Caco-2 (cell line): Measurements from ENCODE around the gene ADGRG4. TPM values are rescaled to one million over a fixed set of nuclear protein-coding genes. Genes with fewer than 3 reads are reported as not detected.

Experiments
- BruUV-seq: library from RNA; stranded (reverse); fragments of 400-500 nt; replicated peaks from 2 replicates; lab custom pipeline; 2021; lab: Mats Ljungman, UMichigan
- CTCF ChIA-PET: fragments of 300-600 bp; sonication (Branson Sonifier 250); formaldehyde crosslinking; loops from one replicate; lab custom pipeline; 2022; ENCODE audit warnings: antibody characterized with exemption; lab: Charles Lee
- POLR2A ChIA-PET: fragments of 300-600 bp; sonication (Branson Sonifier 250); formaldehyde crosslinking; loops from one replicate; lab custom pipeline; 2022; ENCODE audit warnings: antibody characterized with exemption; lab: Charles Lee
- DNase-seq, 2 experiments: peaks; one replicate each; pipeline versions ENCODE4 v3.0.0 to v3.0.0-alpha.2; 2020 to 2022
- H3K27me3 ChIP-seq: replicated peaks from 2 replicates; pipeline ENCODE4 v1.6.0; 2011; ENCODE audit warnings: low read length; ENCODE audit not compliant: control insufficient read depth, insufficient read depth
- H3K36me3 ChIP-seq: 2 replicates; pipeline ENCODE4 v1.5.1; 2011; ENCODE audit warnings: low read length; ENCODE audit not compliant: control insufficient read depth, insufficient read depth
- H3K4me1 ChIP-seq: fragments of 250-450 bp; sonication (Bioruptor Pico); 2 replicates; pipeline ENCODE4 v1.5.1; 2020; ENCODE audit warnings: mild to moderate bottlenecking
- H3K4me3 ChIP-seq: 2 replicates; pipeline ENCODE4 v1.5.1; 2011; ENCODE audit warnings: low read depth, mild to moderate bottlenecking, control low read depth, low read length
- H3K9me3 ChIP-seq: fragments of 250-450 bp; sonication (Bioruptor Pico); 2 replicates; pipeline ENCODE4 v1.5.1; 2020; ENCODE audit warnings: mild to moderate bottlenecking, moderate library complexity
- H3K27ac Mint-ChIP-seq: one replicate; pipeline ENCODE4 v1.8.0; 2022; ENCODE audit warnings: mixed read lengths; ENCODE audit not compliant: unreplicated experiment
- H3K27me3 Mint-ChIP-seq: one replicate; pipeline ENCODE4 v1.8.0; 2022; ENCODE audit warnings: mixed read lengths; ENCODE audit not compliant: insufficient read depth, unreplicated experiment
- H3K36me3 Mint-ChIP-seq: one replicate; pipeline ENCODE4 v1.8.0; 2022; ENCODE audit warnings: mild to moderate bottlenecking, mixed read lengths; ENCODE audit not compliant: insufficient read depth, unreplicated experiment
- H3K4me1 Mint-ChIP-seq: one replicate; pipeline ENCODE4 v1.8.0; 2022; ENCODE audit warnings: low read depth, mixed read lengths; ENCODE audit not compliant: unreplicated experiment
- H3K4me3 Mint-ChIP-seq: one replicate; pipeline ENCODE4 v1.8.0; 2022; ENCODE audit warnings: mild to moderate bottlenecking, moderate library complexity, mixed read lengths; ENCODE audit not compliant: unreplicated experiment
- H3K9me3 Mint-ChIP-seq: one replicate; pipeline ENCODE4 v1.8.0; 2022; ENCODE audit warnings: mixed read lengths; ENCODE audit not compliant: unreplicated experiment
- intact Hi-C: fragments of 100-400 bp; cut with micrococcal nuclease; formaldehyde crosslinking; loops from one replicate; pipeline ENCODE4 v1.10.0; 2022; ENCODE audit not compliant: unreplicated experiment
- total RNA-seq: library from RNA; stranded (reverse); gene quantifications from 2 replicates; pipeline ENCODE4 v1.2.3, GENCODE V29; 2022
- TF ChIP-seq, protein P1 (sequence below), 2 experiments: fragments of 200-600 bp in 1 of 2; IDR thresholded peaks; 1 replicate in 1 of 2; 2 replicates in 1 of 2; pipeline versions ENCODE4 v1.5.1 to v1.8.0; 2011 to 2022; ENCODE audit warnings: antibody characterized with exemption in 1 of 2, control low read depth in 1 of 2, inconsistent platforms in 1 of 2, low read depth in 1 of 2, low read length in 1 of 2, mild to moderate bottlenecking in 1 of 2, moderate library complexity in 1 of 2; ENCODE audit not compliant: insufficient read depth in 1 of 2, severe bottlenecking in 1 of 2, unreplicated experiment in 1 of 2

The ADGRG4 gene
- total RNA-seq, 1 experiment from 2014 or later = not detected

DNA sequence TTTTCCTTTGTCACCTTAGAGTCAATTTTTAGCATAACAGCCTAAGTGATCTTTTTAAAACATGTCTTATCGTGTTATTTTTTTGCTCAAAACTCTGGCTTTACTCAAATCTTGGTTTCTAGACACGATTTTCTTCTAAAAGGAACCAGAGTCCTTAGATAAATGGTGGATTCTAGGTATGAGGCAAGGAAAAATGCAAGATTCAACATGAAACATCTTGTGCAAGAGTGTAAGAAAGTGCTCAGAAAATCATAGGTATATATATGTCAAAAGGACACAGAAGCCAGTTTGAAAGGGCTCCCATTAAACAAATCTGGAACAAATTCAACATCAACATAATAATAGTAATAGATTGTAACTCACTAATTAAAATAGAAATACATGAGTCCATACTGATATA is 8.1 kb upstream of the ADGRG4 start:
- ChIA-PET CTCF (no interaction called here), POLR2A (no interaction called here)
- DNase-seq = no peak
- Histone ChIP-seq H3K4me3 (no peak overlapping the region), H3K9me3 (no peaks in the 10 kb centered on the region), H3K27me3 (no peaks in the 10 kb centered on the region), H3K36me3 (no peaks in the 10 kb centered on the region), H3K4me1 (no peaks in the 10 kb centered on the region)
- no peak overlapping the region for H3K4me3 Mint-ChIP-seq
- no TSS peak for BruUV-seq
- no peak overlapping the region for H3K27ac Mint-ChIP-seq
- TF ChIP-seq, protein P1, sequence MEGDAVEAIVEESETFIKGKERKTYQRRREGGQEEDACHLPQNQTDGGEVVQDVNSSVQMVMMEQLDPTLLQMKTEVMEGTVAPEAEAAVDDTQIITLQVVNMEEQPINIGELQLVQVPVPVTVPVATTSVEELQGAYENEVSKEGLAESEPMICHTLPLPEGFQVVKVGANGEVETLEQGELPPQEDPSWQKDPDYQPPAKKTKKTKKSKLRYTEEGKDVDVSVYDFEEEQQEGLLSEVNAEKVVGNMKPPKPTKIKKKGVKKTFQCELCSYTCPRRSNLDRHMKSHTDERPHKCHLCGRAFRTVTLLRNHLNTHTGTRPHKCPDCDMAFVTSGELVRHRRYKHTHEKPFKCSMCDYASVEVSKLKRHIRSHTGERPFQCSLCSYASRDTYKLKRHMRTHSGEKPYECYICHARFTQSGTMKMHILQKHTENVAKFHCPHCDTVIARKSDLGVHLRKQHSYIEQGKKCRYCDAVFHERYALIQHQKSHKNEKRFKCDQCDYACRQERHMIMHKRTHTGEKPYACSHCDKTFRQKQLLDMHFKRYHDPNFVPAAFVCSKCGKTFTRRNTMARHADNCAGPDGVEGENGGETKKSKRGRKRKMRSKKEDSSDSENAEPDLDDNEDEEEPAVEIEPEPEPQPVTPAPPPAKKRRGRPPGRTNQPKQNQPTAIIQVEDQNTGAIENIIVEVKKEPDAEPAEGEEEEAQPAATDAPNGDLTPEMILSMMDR (IDR thresholded peaks at IDR 0.05; ENCODE audit: insufficient read depth in 1 of 2, low read depth in 1 of 2, low read length in 1 of 2, severe bottlenecking in 1 of 2, unreplicated experiment in 1 of 2) = no peak
- H3K4me1 Mint-ChIP-seq = no peaks in the 10 kb centered on the region
- intact Hi-C loops = no loop called here
- H3K9me3 Mint-ChIP-seq = no peaks in the 10 kb centered on the region
- H3K36me3 Mint-ChIP-seq = no peaks in the 10 kb centered on the region
- H3K27me3 Mint-ChIP-seq = peaks cover 6% of the 10 kb centered on the region

DNA sequence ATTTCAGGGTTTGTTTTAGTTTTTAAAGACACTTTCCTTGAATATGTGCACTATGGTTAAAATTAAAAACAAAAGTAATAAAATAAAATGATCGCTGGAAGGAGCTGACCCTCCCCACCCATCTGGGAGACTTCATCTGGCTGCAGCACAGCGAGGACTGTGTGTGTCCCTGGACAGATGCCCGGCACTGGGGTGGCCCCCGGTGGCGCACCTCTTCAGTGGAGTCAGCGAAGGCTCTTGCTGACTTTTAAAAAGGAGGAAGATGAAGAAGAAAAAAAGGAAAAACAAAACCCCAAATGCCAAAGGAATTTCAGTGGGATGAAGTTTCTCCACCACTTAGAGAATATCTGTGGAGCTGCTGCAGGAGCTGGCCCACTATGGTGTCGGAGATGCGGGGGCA is 5.4 kb upstream of the ADGRG4 start:
- CTCF ChIA-PET = no interaction called here
- no peaks in the 10 kb centered on the region for H3K27me3 ChIP-seq
- Mint-ChIP-seq H3K27ac (no peak overlapping the region), H3K4me3 (no peak overlapping the region), H3K4me1 (no peaks in the 10 kb centered on the region), H3K36me3 (no peaks in the 10 kb centered on the region), H3K27me3 (peaks cover 6% of the 10 kb centered on the region), H3K9me3 (no peaks in the 10 kb centered on the region)
- no TSS peak for BruUV-seq
- no peaks in the 10 kb centered on the region for H3K4me1 ChIP-seq
- POLR2A ChIA-PET = no interaction called here
- no peak overlapping the region for H3K4me3 ChIP-seq
- intact Hi-C loops = no loop called here
- no peaks in the 10 kb centered on the region for H3K9me3 ChIP-seq
- DNase-seq = no peak
- H3K36me3 ChIP-seq = no peaks in the 10 kb centered on the region
- TF ChIP-seq, protein P1 (IDR thresholded peaks at IDR 0.05; ENCODE audit: insufficient read depth in 1 of 2, low read depth in 1 of 2, low read length in 1 of 2, severe bottlenecking in 1 of 2, unreplicated experiment in 1 of 2) = no peak

DNA sequence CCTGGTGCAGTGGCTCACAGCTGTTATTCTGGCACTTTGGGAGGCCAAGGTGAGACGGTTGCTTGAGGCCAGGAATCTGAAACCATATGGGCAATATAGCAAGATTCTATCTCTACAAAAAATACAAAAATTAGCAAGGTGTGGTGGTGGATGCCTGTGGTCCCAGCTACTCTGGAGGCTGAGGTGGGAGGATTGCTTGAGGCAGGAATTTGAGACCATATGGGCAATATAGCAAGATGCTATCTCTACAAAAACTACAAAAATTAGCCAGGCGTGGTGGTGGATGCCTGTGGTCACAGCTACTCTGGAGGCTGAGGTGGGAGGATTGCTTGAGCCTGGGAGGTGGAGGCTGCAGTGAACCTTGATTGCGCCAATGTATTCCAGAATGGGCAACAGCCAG is 2.3 kb downstream of the ADGRG4 start:
- Mint-ChIP-seq H3K4me3 (no peak overlapping the region), H3K9me3 (no peaks in the 10 kb centered on the region), H3K4me1 (no peaks in the 10 kb centered on the region), H3K27ac (no peak overlapping the region), H3K27me3 (peaks cover 6% of the 10 kb centered on the region), H3K36me3 (no peaks in the 10 kb centered on the region)
- Histone ChIP-seq H3K4me1 (no peaks in the 10 kb centered on the region), H3K9me3 (no peaks in the 10 kb centered on the region), H3K4me3 (no peak overlapping the region), H3K36me3 (no peaks in the 10 kb centered on the region), H3K27me3 (no peaks in the 10 kb centered on the region)
- TF ChIP-seq, protein P1 (IDR thresholded peaks at IDR 0.05; ENCODE audit: insufficient read depth in 1 of 2, low read depth in 1 of 2, low read length in 1 of 2, severe bottlenecking in 1 of 2, unreplicated experiment in 1 of 2) = no peak
- no peak for DNase-seq
- intact Hi-C loops = no loop called here
- BruUV-seq = no TSS peak
- POLR2A ChIA-PET = no interaction called here
- CTCF ChIA-PET = no interaction called here
